Mucosa of rectum (tissue), 2 donors: ENCODE measurements around the gene ZNF358.
A peak's percentile ranks its signal among the peaks of the same experiment; 100 is the strongest.

ENCODE experiments used
- H3K27ac ChIP-seq, 2 donors: one replicate each; pipeline ENCODE4 v1.7.0; 2013; ENCODE audit warnings: inconsistent platforms in 2 of 2, low read depth in 2 of 2, low read length in 2 of 2
- H3K27me3 ChIP-seq, 2 donors: one replicate each; pipeline ENCODE4 v1.7.0; 2013; ENCODE audit warnings: low read length in 2 of 2; ENCODE audit not compliant: control insufficient read depth in 2 of 2, insufficient read depth in 2 of 2
- H3K36me3 ChIP-seq, 2 donors: one replicate each; pipeline ENCODE4 v1.7.0; 2013; ENCODE audit warnings: low read length in 2 of 2; ENCODE audit not compliant: control insufficient read depth in 2 of 2, insufficient read depth in 2 of 2
- H3K4me1 ChIP-seq, 2 donors: one replicate each; pipeline ENCODE4 v1.7.0; 2013; ENCODE audit warnings: low read length in 2 of 2, mild to moderate bottlenecking in 1 of 2; ENCODE audit not compliant: control insufficient read depth in 2 of 2, insufficient read depth in 2 of 2
- H3K4me3 ChIP-seq, 2 donors: one replicate each; pipeline ENCODE4 v1.7.0; 2013; ENCODE audit warnings: low read length in 2 of 2
- H3K9ac ChIP-seq, 2 donors: one replicate each; pipeline ENCODE4 v1.7.0; 2013; ENCODE audit warnings: low read length in 2 of 2, low read depth in 1 of 2, mild to moderate bottlenecking in 1 of 2
- H3K9me3 ChIP-seq, 2 donors: one replicate each; pipeline ENCODE4 v1.7.0; 2013; ENCODE audit warnings: low read length in 2 of 2; ENCODE audit not compliant: control insufficient read depth in 2 of 2
- donor health status: healthy.
- donor health status: Normal muscosa, but diverticular disease.

ZNF358 gene

DNA sequence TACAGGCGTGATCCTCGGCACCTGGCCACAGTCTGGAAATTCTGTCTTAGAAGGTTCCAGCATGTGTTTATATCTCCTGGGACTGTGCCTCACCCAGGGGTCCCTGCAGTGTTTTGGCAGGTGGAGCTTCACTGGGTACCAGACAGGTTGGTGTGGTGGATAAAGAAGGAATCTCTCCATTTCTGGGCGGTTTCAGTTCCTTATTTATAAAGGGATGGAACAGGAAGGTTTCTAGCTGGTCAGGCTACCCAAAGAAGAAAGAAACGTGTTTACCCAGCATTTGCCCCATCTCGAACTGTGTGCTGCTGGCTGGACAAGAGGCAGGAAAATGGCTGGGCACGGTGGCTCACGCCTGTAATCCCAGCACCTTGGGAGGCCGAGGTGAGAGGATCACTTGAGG lies 29.4 kb downstream of the ZNF358 start:
- Histone ChIP-seq H3K36me3 (peaks cover 16 to 33% of the 10 kb centered on the region in 2 donors), H3K9ac (no peak overlapping the region), H3K4me3 (no peak overlapping the region), H3K27ac (peak overlapping the region in 1 of 2 donors; percentile 32), H3K4me1 (no peaks in the 10 kb centered on the region), H3K27me3 (no peaks in the 10 kb centered on the region), H3K9me3 (no peaks in the 10 kb centered on the region)

DNA sequence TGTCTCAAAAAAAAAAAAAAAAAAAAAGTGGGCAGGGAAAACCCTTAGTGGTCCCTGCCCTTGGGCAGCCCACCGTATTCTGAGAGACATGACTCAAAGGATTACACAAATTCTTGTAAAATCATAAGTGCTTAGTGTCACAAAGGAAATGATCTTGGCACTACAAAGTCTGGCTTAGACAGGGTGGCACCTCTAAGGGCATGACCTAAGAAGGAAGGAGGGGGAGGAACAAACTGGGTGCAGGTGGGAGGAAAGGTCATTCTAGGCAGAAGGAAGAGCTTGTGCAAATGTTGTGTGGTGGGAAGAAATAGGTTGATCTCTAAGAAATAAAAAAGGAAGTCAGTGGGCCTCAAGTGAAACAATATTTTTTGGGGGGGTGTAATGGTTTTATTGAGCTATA lies 30.0 kb downstream of the ZNF358 start:
- Histone ChIP-seq H3K27ac (peak overlapping the region; percentile 22 to 32), H3K36me3 (peaks cover 11 to 28% of the 10 kb centered on the region in 2 donors)

DNA sequence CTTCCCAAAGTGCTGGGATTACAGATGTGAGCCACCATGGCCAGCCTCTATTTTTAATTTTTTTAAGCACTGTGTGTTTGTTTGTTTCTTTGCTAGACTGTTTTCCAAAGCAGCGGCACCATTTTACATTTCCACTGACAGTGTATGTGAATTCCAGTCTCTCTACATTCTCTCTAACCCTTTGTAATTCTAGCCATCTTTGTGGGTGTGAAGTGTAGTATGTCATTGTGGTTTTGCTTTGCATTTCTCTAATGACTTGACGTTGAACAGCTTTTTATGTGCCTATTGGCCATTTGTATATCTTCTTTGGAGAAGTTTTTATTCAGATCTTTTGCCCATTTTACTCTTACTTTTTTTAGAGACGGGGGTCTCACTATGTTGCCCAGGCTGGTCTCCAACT lies 31.3 kb downstream of the ZNF358 start:
- no peaks in the 10 kb centered on the region for H3K9me3 ChIP-seq
- H3K27ac ChIP-seq: no peak overlapping the region
- no peak overlapping the region for H3K9ac ChIP-seq
- H3K27me3 ChIP-seq: no peaks in the 10 kb centered on the region
- H3K36me3 ChIP-seq: peaks cover 11 to 18% of the 10 kb centered on the region in 2 donors
- H3K4me3 ChIP-seq: no peak overlapping the region
- no peaks in the 10 kb centered on the region for H3K4me1 ChIP-seq

More for the DNA sequence above, 30.0 kb downstream of the ZNF358 start:
- H3K9me3 ChIP-seq: no peaks in the 10 kb centered on the region
- no peak overlapping the region for H3K9ac ChIP-seq
- no peaks in the 10 kb centered on the region for H3K27me3 ChIP-seq
- H3K4me3 ChIP-seq: no peak overlapping the region
- no peaks in the 10 kb centered on the region for H3K4me1 ChIP-seq

DNA sequence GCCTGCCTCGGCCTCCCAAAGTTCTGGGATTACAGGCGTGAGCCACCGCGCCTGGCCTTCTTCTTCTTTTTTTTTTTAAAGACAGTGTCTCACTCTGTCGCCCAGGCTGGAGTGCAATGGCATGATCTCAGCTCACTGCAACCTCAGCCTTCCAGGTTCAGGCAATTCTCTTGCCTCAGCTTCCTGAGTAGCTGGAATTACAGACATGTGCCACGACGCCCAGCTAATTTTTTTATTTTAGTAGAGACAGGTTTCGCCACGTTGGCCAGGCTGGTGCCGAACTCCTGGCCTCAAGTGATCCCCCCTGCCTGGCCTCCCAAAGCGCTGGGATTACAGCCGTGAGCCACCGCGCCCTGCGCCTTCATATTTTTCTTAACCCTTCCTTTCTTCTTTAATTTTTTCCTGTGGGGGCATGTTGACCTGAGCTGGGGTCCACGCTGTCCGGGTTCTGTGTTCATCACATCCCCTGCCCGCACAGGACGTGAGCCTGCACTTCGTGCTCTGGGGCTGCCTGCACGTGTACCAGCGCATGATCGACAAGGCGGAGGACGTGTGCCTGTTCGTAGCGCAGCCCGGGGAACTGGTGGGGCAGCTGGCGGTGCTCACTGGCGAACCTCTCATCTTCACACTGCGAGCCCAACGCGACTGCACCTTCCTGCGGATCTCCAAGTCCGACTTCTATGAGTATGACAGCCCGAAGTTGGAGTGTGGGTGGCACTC lies 33.7 kb downstream of the ZNF358 start:
- Histone ChIP-seq H3K4me3 (no peak overlapping the region), H3K36me3 (peaks cover 0 to 11% of the 10 kb centered on the region in 2 donors), H3K4me1 (no peaks in the 10 kb centered on the region), H3K27me3 (no peaks in the 10 kb centered on the region), H3K9me3 (no peaks in the 10 kb centered on the region), H3K9ac (no peak overlapping the region), H3K27ac (no peak overlapping the region)

DNA sequence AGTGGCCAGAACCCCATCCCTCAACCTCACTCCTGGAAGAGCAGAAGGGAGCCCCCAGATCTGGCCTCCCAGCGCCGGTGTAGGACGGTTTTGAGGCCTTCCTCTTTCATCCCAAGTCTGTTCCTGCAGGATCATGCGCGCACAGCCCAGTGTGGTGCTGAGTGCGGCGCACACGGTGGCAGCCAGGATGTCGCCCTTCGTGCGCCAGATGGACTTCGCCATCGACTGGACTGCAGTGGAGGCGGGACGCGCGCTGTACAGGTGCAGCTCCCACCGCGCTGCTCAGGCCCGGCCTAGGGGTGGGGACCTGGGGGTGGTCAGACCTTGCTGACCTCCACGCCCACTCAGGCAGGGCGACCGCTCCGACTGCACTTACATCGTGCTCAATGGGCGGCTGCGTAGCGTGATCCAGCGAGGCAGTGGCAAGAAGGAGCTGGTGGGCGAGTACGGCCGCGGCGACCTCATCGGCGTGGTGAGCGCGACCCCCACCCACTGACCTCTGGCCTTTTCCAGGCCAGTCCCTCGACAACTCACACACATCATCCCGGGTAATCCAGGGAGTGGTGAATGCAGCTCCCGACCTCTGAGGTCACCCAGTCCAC lies 34.4 kb downstream of the ZNF358 start:
- no peaks in the 10 kb centered on the region for H3K4me1 ChIP-seq
- H3K27ac ChIP-seq: no peak overlapping the region
- no peaks in the 10 kb centered on the region for H3K27me3 ChIP-seq
- H3K36me3 ChIP-seq: peaks cover 0 to 13% of the 10 kb centered on the region in 2 donors
- H3K9ac ChIP-seq: no peak overlapping the region
- no peak overlapping the region for H3K4me3 ChIP-seq
- no peaks in the 10 kb centered on the region for H3K9me3 ChIP-seq

DNA sequence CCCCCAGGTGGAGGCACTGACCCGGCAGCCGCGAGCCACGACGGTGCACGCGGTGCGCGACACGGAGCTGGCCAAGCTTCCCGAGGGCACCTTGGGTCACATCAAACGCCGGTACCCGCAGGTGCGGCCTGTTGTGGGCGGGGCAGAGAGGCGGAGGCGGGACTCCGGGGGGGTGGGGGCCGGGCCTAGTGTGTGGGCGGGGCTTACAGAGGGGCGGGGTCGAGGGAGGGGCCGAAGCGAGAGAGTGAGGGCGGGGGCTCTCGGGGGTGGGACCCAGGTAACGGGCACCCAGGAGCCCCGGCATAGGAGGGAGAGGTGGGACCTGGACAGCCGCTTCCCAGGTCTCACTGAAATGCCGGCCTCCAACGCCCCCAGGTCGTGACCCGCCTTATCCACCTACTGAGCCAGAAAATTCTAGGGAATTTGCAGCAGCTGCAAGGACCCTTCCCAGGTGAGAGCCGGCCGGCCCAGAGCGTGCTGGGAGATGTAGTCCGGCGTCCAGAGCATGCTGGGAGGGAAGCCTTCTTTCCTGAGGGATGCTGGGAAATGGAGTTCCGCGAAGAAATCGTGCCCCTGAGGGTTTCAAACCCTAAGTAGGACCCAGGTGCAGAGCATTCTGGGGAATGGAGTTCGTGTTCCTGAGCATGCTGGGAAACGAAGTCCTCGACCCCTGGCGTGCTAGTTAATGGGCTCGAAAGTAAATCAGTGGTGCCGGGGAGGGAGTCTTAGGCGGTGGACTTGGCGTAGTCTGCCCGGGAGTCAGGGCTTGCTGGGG lies 35.3 kb downstream of the ZNF358 start:
- Histone ChIP-seq H3K9me3 (no peaks in the 10 kb centered on the region), H3K27me3 (no peaks in the 10 kb centered on the region), H3K9ac (no peak overlapping the region), H3K4me1 (no peaks in the 10 kb centered on the region), H3K36me3 (peaks cover 2 to 19% of the 10 kb centered on the region in 2 donors), H3K27ac (no peak overlapping the region), H3K4me3 (peak overlapping the region; percentile 53)

DNA sequence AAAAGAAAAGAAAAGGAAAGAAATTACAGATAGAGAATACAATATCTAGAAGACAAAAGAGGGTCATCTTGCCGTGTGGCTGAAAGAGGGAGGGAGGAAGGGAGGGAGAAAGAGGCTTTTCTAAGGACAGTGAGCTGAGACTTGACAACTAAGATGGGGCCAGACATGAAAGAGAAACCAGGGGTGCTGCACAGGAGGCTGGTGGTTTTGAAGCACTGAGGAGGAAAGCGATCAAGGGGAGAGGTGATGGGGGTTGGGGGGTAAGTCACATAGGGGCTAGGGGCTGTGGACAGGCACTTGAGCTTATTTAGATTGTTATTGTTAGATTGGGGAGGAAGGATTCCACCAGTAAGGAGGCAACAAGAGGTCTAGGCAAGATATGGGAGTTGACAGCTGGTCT lies 36.9 kb downstream of the ZNF358 start:
- H3K27ac ChIP-seq: no peak overlapping the region
- no peaks in the 10 kb centered on the region for H3K4me1 ChIP-seq
- H3K9me3 ChIP-seq: no peaks in the 10 kb centered on the region
- H3K27me3 ChIP-seq: no peaks in the 10 kb centered on the region
- H3K36me3 ChIP-seq: peaks cover 15 to 34% of the 10 kb centered on the region in 2 donors
- H3K4me3 ChIP-seq: no peak overlapping the region
- H3K9ac ChIP-seq: no peak overlapping the region

DNA sequence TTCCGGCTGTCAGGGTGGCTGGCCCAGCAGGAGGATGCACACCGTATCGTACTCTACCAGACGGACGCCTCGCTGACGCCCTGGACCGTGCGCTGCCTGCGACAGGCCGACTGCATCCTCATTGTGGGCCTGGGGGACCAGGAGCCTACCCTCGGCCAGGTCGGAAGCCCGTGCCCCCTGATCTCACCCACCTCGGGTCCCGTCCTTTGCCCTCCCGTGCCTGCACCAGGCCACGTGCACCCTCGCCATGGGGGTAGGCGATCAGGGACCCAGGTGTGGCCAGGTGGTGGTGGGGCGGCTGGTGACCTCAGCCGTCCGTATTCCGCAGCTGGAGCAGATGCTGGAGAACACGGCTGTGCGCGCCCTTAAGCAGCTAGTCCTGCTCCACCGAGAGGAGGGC lies 38.7 kb downstream of the ZNF358 start:
- H3K4me3 ChIP-seq: no peak overlapping the region
- no peaks in the 10 kb centered on the region for H3K27me3 ChIP-seq
- no peaks in the 10 kb centered on the region for H3K9me3 ChIP-seq
- no peaks in the 10 kb centered on the region for H3K4me1 ChIP-seq
- H3K36me3 ChIP-seq: peaks cover 26 to 48% of the 10 kb centered on the region in 2 donors
- H3K9ac ChIP-seq: no peak overlapping the region
- H3K27ac ChIP-seq: no peak overlapping the region

DNA sequence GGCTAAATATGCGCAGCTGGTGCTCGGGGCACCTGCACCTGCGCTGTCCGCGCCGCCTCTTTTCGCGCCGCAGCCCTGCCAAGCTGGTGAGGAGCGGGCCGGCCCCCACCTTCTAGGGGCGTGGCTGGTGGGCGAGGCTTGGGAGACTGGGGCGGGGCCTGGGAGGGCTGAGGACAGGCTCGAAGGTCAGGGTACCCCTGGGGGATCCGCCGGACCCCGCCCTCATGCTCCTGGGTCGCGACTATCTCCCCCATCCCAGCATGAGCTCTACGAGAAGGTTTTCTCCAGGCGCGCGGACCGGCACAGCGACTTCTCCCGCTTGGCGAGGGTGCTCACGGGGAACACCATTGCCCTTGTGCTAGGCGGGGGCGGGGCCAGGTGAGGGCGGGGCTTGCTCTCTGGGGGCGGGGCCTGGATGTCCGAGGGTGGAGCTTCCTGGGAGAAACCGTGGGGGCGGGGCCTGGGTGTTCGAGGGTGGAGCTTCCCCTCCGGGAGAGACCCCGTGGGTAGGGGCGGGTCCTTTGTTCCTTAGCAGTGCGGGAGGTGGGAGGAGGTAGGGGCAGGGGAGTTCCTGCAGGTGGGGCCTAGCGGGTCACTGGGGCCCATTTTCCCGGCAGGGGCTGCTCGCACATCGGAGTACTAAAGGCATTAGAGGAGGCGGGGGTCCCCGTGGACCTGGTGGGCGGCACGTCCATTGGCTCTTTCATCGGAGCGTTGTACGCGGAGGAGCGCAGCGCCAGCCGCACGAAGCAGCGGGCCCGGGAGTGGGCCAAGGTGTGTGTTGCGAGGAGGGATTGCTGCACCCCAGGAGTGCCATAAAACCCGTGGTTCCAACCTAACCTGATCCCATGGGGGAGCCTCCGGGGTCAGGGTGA lies 39.3 kb downstream of the ZNF358 start:
- H3K4me1 ChIP-seq: no peaks in the 10 kb centered on the region
- H3K9me3 ChIP-seq: peaks cover 0 to under 1% of the 10 kb centered on the region in 2 donors
- no peak overlapping the region for H3K9ac ChIP-seq
- H3K36me3 ChIP-seq: peaks cover 27 to 44% of the 10 kb centered on the region in 2 donors
- no peaks in the 10 kb centered on the region for H3K27me3 ChIP-seq
- no peak overlapping the region for H3K4me3 ChIP-seq
- H3K27ac ChIP-seq: no peak overlapping the region
